22Rv1 (cell line): ENCODE data around the gene ZFY.

Experiments used
- ZFX ChIP-seq: fragments of 450-650 bp; IDR thresholded peaks from 2 replicates; pipeline ENCODE4 v1.6.1; 2017; ENCODE audit warnings: antibody characterized with exemption, borderline replicate concordance
- TF ChIP-seq, protein P1 (sequence below): fragments of 450-650 bp; IDR thresholded peaks from 2 replicates; pipeline ENCODE4 v1.5.1; 2017; ENCODE audit warnings: mild to moderate bottlenecking

DNA sequence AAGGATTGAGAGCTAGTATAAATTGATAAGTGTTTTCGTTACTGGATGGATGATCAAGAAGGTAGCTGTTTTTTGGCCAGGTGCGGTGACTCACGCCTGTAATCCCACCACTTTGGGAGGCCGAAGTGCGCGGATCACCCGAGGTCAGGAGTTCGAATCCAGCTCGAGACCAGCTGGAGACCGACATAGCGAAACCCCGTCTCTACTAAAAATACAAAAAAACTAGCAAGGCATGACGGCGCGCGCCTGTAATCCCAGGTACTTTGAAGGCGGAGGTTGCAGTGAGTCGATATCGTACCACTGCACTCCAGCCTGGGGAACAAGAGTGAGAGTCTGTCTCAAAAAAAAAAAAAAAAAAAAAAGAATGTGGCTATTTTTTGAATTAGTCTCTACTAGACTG, 2.0 kb downstream of the ZFY start:
- TF ChIP-seq, protein P1, sequence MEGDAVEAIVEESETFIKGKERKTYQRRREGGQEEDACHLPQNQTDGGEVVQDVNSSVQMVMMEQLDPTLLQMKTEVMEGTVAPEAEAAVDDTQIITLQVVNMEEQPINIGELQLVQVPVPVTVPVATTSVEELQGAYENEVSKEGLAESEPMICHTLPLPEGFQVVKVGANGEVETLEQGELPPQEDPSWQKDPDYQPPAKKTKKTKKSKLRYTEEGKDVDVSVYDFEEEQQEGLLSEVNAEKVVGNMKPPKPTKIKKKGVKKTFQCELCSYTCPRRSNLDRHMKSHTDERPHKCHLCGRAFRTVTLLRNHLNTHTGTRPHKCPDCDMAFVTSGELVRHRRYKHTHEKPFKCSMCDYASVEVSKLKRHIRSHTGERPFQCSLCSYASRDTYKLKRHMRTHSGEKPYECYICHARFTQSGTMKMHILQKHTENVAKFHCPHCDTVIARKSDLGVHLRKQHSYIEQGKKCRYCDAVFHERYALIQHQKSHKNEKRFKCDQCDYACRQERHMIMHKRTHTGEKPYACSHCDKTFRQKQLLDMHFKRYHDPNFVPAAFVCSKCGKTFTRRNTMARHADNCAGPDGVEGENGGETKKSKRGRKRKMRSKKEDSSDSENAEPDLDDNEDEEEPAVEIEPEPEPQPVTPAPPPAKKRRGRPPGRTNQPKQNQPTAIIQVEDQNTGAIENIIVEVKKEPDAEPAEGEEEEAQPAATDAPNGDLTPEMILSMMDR, result no peak
- TF ChIP-seq ZFX, result no peak
